ENCODE measurements around the gene CHTOP.
"Not testable (repeated sequence)": the region's sequence is repeated elsewhere in the genome, so short reads cannot be mapped to it uniquely, and the experiment has no call there.

The CHTOP gene, protein sequence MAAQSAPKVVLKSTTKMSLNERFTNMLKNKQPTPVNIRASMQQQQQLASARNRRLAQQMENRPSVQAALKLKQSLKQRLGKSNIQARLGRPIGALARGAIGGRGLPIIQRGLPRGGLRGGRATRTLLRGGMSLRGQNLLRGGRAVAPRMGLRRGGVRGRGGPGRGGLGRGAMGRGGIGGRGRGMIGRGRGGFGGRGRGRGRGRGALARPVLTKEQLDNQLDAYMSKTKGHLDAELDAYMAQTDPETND

GRCh38 chr1:153633754-153634665 is at the start of gene CHTOP:
TSS of gene CHTOP (plus strand) at chr1:153634066. CDS start at chr1:153636589, 2,523 bp downstream.
- peak; percentile 47 for DNase-seq

GRCh38 chr1:153585006-153585405 is 48.9 kb upstream of the CHTOP start:
- DNase-seq, result no peak

- no peak for DNase-seq
These were observed 47.5 kb upstream of the CHTOP start for GRCh38 chr1:153586347-153586746.

- DNase-seq, result no peak
These were observed 46.6 kb upstream of the CHTOP start for GRCh38 chr1:153587314-153587713.

DNA sequence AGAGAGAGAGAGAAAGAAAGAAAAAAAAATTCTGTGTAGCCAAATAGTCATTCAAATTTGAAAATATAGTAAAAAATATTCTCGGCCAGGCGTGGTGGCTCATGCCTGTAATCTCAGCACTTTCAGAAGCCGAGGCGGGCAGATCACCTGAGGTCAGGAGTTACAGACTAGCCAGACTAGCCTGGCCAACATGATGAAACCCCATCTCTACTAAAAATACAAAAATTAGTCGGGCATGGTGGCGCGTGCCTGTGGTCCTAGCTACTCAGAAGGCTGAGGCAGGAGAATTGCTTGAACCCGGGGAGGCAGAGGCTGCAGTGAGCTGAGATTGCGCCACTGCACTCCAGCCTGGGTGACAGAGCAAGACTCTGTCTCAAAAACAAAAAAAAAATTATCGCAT is 45.8 kb upstream of the CHTOP start:
- not testable (repeated sequence) for DNase-seq

- DNase-seq, result no peak
These were observed 45.4 kb upstream of the CHTOP start for GRCh38 chr1:153588482-153588881.

DNA sequence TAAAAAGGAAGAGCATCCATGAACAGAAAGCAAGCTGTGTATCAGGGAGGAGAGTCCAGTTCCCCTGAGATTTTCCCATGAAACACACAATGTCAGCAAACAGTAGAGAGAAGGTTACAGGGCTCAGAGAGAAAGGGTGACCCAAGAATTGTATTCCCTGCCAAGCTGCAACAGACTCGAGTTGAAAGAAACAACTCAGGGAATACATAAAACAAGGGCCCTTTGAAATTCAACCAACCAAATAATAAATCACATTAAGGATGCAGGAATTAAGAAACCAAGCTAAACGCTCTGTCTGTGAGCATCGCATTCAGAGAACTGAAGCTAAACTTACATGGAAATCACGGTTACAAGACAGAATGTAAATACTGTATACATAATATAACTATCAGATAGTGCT is 41.1 kb upstream of the CHTOP start:
- no peak for DNase-seq

DNA sequence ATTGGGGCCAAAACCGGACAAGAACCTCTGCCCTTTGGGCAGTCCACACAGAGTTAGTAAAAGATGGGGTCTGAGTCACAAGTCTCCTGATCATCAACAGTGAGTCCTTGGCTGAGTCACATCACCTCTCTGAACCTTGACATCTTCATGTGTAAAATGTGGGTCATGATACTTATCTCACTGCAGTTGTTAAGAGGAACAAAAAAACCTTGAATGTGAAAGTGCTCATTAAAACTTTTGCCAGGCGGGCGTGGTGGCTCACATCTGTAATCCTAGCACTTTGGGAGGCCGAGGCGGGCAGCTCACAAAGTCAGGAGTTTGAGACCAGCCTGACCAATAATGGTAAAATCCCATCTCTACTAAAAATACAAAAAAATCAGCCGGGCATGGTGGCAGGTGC is 36.7 kb upstream of the CHTOP start:
- no peak for DNase-seq

GRCh38 chr1:153598309-153599172 is 35.3 kb upstream of the CHTOP start:
- no peak for DNase-seq

DNA sequence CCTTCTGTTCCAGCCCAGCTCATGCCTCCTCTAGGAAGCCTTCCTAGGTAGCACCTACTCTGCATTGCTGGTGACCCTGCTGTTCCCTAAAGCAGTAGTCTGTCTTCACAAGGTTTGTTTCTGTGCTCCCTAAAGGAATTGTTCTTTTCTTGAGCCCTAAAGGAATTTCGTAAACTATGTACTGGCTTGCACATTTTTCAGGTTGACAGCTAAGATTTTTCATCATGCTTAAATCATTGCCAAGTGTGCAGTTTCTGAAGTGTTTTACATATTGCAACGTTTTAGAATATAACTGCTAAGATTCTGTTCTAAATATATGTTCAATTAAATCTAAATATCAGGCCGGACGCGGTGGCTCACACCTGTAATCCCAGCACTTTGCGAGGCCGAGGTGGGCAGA is 34.0 kb upstream of the CHTOP start:
- DNase-seq, result no peak

DNA sequence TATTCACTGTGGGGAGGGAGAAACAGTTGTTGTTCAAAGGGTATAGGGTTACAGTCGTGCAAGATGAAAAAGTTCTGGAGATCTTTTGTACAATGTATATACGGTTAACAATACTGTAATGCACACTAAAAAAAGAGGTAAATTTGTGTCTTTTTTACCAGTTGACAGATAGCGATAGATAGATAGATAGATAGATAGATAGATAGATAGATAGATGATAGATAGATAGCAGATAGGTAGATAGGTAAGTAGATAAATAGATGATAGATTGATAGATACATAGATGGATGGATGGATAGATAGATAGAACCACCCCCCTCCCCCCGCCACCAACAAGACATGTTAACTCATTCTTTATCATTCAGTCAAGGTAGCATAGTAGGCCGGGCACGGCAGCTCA is 31.1 kb upstream of the CHTOP start:
- DNase-seq, result no peak

GRCh38 chr1:153606194-153606593 is 27.7 kb upstream of the CHTOP start:
- DNase-seq, result no peak

DNA sequence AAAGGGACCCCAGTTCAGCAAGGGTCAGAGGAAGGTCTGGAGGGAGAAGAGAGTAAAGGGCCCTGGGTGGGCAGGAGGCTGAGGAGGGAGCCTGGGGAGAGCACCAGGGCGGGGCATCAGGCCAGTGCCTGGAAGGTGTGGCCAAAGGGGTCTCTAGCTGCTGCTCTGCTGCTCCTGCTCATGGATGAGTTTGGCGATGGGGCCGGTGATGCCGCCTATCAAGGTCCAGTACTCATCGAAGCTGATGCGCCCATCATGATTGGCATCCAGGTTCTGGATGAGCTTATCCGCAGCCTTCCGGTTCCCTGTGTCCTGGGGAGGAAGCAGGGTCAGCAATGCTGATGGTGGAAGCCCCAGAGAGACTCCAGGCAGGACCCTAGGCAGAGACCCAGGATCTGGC is 26.5 kb upstream of the CHTOP start:
- DNase-seq, result no peak

DNA sequence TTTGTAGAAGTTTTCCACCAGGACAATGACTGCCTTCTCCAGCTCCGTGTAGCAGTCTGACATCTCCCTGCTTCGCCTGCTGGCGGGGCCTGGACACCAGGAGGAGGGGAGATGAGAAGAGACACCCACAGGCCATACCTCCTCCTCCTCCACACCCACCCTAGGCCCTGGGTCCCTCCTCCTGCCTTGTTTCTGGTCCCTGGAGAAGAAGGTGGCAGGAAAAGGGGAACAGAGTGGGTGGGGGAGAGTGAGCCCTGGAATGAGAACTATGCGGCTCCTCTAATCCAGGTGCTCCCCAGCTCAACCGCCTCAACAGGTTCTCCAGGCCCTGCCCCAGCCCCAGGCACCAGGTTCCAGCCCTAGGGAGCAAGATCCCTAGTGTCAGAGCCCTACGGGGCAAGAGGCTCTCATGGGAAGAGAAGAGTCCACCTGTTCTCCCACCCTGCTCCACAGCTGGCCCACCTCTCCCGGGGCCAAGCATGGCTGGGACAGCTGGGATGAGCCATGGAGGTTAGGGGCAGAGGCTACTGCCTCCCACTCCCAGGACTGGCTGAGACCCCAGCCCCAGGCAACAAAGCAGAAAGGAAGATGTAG is 25.7 kb upstream of the CHTOP start:
- DNase-seq, result no peak

DNA sequence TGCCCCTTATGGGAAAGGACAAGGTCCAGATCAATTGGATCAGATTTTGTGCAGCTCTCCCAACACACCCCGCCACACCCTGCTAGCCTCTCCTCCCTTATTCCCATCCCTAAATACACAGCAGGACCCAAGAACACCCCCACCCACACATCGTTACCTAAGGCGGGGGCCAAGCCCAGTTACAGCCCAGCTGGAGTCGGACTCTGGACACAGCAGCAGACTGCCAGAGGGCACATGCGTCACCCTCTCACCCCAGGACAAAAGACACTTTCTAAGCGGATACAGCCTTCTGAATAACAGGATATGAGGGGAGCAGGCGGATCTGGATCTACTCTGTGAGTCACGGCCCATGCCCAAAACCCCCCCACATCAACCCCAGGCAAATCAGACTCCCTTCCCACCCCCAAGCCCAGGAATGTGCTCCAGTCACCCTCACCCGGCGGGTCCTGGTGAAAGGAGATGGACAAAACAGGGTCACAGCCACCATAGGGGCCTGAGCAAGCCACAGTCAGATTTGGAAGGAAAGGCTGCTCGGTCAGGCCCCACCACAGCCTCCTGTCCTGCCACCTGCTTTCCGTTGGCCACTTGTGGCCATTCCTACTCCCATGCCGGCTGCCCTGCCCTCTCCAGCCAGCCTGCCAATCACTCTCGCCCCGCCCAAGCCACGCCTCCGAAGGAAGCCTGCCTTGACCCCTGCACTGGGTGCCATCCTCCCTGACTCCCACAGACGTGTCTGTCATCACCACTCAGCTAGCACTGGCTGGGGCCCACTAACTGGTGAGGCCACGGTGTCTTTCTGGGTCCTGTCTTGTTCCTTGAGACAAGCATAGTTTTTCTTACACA is 24.9 kb upstream of the CHTOP start:
- DNase-seq, result no peak

GRCh38 chr1:153609585-153609907 is 24.3 kb upstream of the CHTOP start:
- DNase-seq, result no peak

- DNase-seq, result no peak
These were observed 23.5 kb upstream of the CHTOP start for GRCh38 chr1:153610334-153610733.

GRCh38 chr1:153610811-153611301 is 23.0 kb upstream of the CHTOP start:
- no peak for DNase-seq

DNA sequence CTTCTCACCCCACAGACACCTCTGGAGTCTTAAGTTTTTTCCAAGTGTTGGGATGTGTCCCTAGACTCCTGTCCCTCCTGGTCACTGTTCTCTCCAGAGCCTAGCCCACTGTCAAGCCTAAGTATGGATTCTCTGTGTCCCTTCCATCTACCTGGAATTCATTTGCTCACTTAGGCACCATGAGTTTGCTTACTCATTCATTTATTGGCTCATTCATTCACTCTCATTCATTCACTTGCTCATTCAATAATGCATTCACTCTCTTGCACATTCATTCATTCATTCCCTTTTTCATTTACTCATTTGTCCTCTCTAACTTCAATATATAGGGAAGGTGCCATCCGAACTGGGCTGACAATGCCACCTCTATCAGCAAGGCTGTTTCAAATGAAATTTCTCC is 22.5 kb upstream of the CHTOP start:
- DNase-seq, result no peak

DNA sequence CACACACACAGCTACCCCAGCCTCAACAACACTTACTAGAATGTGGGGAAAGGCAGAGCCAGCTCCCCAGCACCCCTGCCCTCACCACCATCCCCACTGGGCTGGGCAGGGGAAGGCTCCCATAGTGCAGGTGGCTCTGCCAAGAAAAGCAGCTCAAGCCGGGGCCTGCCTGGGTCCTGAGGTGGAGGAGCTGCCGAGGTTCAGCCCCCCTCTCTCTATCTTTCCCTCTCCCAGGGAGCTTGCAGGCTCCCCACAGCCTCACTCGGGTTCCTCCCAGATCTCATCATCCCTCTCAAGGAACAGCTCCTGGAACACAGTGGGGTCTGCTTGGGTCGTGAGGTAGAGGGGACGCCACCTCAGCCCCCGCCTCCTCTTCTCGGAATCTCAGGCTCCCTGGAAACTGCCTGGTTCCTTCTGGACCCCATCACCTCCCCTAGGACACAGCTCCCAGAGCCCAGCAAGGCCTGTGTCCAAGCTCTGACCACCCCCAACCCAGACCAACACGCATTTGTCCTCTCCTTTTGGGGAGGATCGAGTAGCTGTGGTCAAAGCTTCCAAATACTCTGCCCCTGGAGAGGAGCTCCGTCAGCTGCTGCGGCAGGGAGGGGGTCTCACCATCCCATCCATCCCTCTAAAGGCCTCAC is 21.6 kb upstream of the CHTOP start:
- DNase-seq, result no peak

GRCh38 chr1:153612755-153613331 is 21.0 kb upstream of the CHTOP start, which contains the start of gene S100A16:
TSS of gene S100A16 (minus strand) at chr1:153613137. CDS start at chr1:153608151, 4,986 bp downstream.
- no peak for DNase-seq

All from cortex of kidney (tissue), 1 donor.